ENCODE data around the gene NOL4L.
"Not testable (repeated sequence)": the region's sequence is repeated elsewhere in the genome, so short reads cannot be mapped to it uniquely, and the experiment has no call there.

NOL4L gene

DNA sequence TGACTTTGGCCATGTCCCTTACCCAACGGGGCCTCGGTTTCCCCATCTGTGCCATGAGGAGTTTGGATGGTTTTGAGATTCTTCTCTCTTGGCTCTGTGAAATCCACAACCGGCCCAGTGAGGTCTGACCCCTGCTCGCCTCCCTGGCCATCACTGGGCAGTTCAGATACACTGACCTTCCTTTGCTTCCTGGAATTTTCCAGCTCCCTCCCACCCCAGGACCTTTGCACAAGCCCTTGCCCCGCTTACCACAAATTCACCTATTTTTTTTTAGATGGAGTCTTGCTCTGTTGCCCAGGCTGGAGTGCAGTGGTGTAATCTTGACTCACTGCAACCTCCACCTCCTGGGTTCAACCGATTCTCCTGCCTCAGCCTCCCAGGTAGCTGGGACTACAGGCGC, 12.6 kb upstream of the NOL4L start:
- Histone ChIP-seq H3K9ac (ENCODE audit: low read length) (no peak overlapping the region), H2AFZ (ENCODE audit: low read depth, low read length, severe bottlenecking) (no peak overlapping the region), H3K9me2 (replicated peaks; ENCODE audit: insufficient read depth, low read length) (no peaks in the 10 kb centered on the region), H3K9me3 (ENCODE audit: insufficient read depth, low read length) (no peaks in the 10 kb centered on the region), H3K4me2 (ENCODE audit: low read depth, low read length, poor library complexity, severe bottlenecking) (no peak overlapping the region), H3K27me3 (ENCODE audit: low read length) (no peaks in the 10 kb centered on the region), H3K27ac (ENCODE audit: low read depth, low read length) (no peak overlapping the region), H4K20me1 (ENCODE audit: low read depth, low read length) (no peaks in the 10 kb centered on the region), H3K79me2 (ENCODE audit: insufficient read depth, low read length) (no peaks in the 10 kb centered on the region), H3F3A (ENCODE audit: insufficient read depth) (no peaks in the 10 kb centered on the region), H3K4me3 (ENCODE audit: insufficient read depth, low read length, poor library complexity, severe bottlenecking) (no peak overlapping the region), H3K36me3 (ENCODE audit: low read length) (no peaks in the 10 kb centered on the region)
- TF ChIP-seq CTCF (IDR thresholded peaks at IDR 0.05; ENCODE audit: insufficient read depth, low read length, poor library complexity, severe bottlenecking) (no peak), EZH2phosphoT487 (conservative IDR thresholded peaks at IDR 0.05; ENCODE audit: low read length) (no peak)

DNA sequence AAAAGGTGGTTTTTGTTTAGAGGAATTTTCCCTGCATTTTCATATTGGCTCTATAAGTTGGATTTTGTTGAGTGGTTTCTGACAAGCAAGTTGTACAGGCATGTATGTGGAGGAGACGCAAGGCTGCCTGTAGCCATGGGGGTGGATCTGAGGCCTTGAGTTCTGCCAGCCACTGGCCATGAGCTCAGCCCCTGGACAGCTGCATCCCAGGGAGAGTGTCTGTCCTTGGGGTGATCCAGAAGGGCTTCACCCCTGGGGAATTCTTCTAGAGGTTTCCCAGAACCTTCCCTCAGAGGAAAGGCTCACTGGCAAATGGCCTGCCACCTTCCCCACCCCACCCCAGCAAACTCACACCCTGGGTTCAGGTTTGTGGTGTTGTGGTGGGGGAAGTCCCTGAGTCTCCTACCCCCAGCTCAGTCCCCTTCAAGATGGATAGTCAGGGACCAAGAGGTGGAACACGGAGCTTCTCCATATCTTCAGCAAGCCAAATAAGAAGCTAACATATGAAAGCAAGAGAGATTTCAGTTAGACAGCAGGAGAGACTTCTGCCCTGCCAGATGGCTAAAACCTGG, 11.6 kb upstream of the NOL4L start:
- H3K9ac ChIP-seq (ENCODE audit: low read length), result no peak overlapping the region
- no peaks in the 10 kb centered on the region for H4K20me1 ChIP-seq (ENCODE audit: low read depth, low read length)

GRCh38 chr20:32595143-32595542, 10.0 kb upstream of the NOL4L start:
- no peaks in the 10 kb centered on the region for H4K20me1 ChIP-seq (ENCODE audit: low read depth, low read length)

More for the DNA sequence above, 11.6 kb upstream of the NOL4L start:
- no peaks in the 10 kb centered on the region for H3K27me3 ChIP-seq (ENCODE audit: low read length)
- H3K36me3 ChIP-seq (ENCODE audit: low read length), result no peaks in the 10 kb centered on the region
- TF ChIP-seq CTCF (IDR thresholded peaks at IDR 0.05; ENCODE audit: insufficient read depth, low read length, poor library complexity, severe bottlenecking), result no peak
- TF ChIP-seq EZH2phosphoT487 (conservative IDR thresholded peaks at IDR 0.05; ENCODE audit: low read length), result no peak
- no peaks in the 10 kb centered on the region for H3F3A ChIP-seq (ENCODE audit: insufficient read depth)
- no peaks in the 10 kb centered on the region for H3K79me2 ChIP-seq (ENCODE audit: insufficient read depth, low read length)
- H3K4me2 ChIP-seq (ENCODE audit: low read depth, low read length, poor library complexity, severe bottlenecking), result no peak overlapping the region
- no peak overlapping the region for H2AFZ ChIP-seq (ENCODE audit: low read depth, low read length, severe bottlenecking)
- no peak overlapping the region for H3K4me3 ChIP-seq (ENCODE audit: insufficient read depth, low read length, poor library complexity, severe bottlenecking)
- H3K9me2 ChIP-seq (replicated peaks; ENCODE audit: insufficient read depth, low read length), result no peaks in the 10 kb centered on the region
- no peaks in the 10 kb centered on the region for H3K9me3 ChIP-seq (ENCODE audit: insufficient read depth, low read length)
- no peak overlapping the region for H3K27ac ChIP-seq (ENCODE audit: low read depth, low read length)

GRCh38 chr20:32594669-32595068, 9.5 kb upstream of the NOL4L start:
- H3K9me3 ChIP-seq (ENCODE audit: insufficient read depth, low read length); H3K79me2 ChIP-seq (ENCODE audit: insufficient read depth, low read length); H3K9ac ChIP-seq (ENCODE audit: low read length); H2AFZ ChIP-seq (ENCODE audit: low read depth, low read length, severe bottlenecking); H3K36me3 ChIP-seq (ENCODE audit: low read length); H3K4me2 ChIP-seq (ENCODE audit: low read depth, low read length, poor library complexity, severe bottlenecking); H3K4me3 ChIP-seq (ENCODE audit: insufficient read depth, low read length, poor library complexity, severe bottlenecking); H3K9me2 ChIP-seq (replicated peaks; ENCODE audit: insufficient read depth, low read length); H4K20me1 ChIP-seq (ENCODE audit: low read depth, low read length); H3F3A ChIP-seq (ENCODE audit: insufficient read depth); H3K27ac ChIP-seq (ENCODE audit: low read depth, low read length); H3K27me3 ChIP-seq (ENCODE audit: low read length): not testable (repeated sequence)

More at GRCh38 chr20:32595143-32595542, 10.0 kb upstream of the NOL4L start:
- no peak overlapping the region for H3K27ac ChIP-seq (ENCODE audit: low read depth, low read length)
- H3K9ac ChIP-seq (ENCODE audit: low read length), result no peak overlapping the region
- no peaks in the 10 kb centered on the region for H3K79me2 ChIP-seq (ENCODE audit: insufficient read depth, low read length)
- H3K4me2 ChIP-seq (ENCODE audit: low read depth, low read length, poor library complexity, severe bottlenecking), result no peak overlapping the region
- no peak overlapping the region for H3K4me3 ChIP-seq (ENCODE audit: insufficient read depth, low read length, poor library complexity, severe bottlenecking)
- no peaks in the 10 kb centered on the region for H3K27me3 ChIP-seq (ENCODE audit: low read length)
- no peak overlapping the region for H2AFZ ChIP-seq (ENCODE audit: low read depth, low read length, severe bottlenecking)
- H3K9me2 ChIP-seq (replicated peaks; ENCODE audit: insufficient read depth, low read length), result no peaks in the 10 kb centered on the region
- no peaks in the 10 kb centered on the region for H3K36me3 ChIP-seq (ENCODE audit: low read length)
- H3F3A ChIP-seq (ENCODE audit: insufficient read depth), result no peaks in the 10 kb centered on the region
- no peaks in the 10 kb centered on the region for H3K9me3 ChIP-seq (ENCODE audit: insufficient read depth, low read length)
- TF ChIP-seq CTCF (IDR thresholded peaks at IDR 0.05; ENCODE audit: insufficient read depth, low read length, poor library complexity, severe bottlenecking), result no peak
- no peak for TF ChIP-seq EZH2phosphoT487 (conservative IDR thresholded peaks at IDR 0.05; ENCODE audit: low read length)
